ENCODE data around the gene SIGLEC11. TPM values are rescaled to one million over a fixed set of nuclear protein-coding genes. Genes with fewer than 3 reads are reported as not detected.

SIGLEC11 gene
- total and polyA plus RNA-seq, 2 donors (not counting 1 experiment from before 2014, with no cell fraction given), result 0.09 TPM; not detected in 1

DNA sequence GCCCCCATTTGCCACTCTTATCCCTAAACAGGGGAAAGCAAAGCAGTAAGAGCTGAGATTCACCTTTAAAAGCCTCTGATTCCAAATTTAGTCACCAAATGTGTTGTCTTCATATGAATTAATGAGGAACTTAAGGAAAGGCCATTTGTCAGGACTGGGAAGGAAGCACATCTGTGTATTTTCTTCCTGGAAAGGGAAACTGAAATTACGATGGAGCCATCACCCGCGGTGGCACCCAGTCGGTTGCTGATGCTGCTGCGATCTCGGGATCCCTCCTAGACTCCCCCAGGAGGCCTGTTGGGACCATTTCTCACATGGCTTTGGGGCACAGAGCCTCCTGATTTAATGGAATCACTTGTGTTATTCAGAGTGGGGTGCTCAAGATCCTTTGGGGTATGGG lies 56.8 kb downstream of the SIGLEC11 start:
- no peak overlapping the region for H3K27ac ChIP-seq (ENCODE audit: low read length in 2 of 2)
- peaks cover 0 to 16% (median 0%) of the 10 kb centered on the region in 3 donors for H3K9me3 ChIP-seq (ENCODE audit: control extremely low read depth in 1 of 3, control insufficient read depth in 2 of 3, insufficient read depth in 1 of 3, low read length in 2 of 3)
- Mint-ChIP-seq H3K27ac (no peak overlapping the region), H3K4me1 (peaks cover 46% of the 10 kb centered on the region), H3K4me3 (peak overlapping the region; percentile 32), H3K27me3 (no peaks in the 10 kb centered on the region), H3K9me3 (ENCODE audit: insufficient read depth) (peaks cover 3% of the 10 kb centered on the region)
- H3K36me3 ChIP-seq (replicated peaks in 1 of 2; ENCODE audit: control extremely low read depth in 1 of 2, control insufficient read depth in 1 of 2, extremely low read depth in 1 of 2, insufficient read depth in 2 of 2, low read length in 1 of 2), result peaks cover 0 to 13% of the 10 kb centered on the region in 2 experiments
- intact Hi-C loops (cut with micrococcal nuclease), result no loop called here
- H2AFZ ChIP-seq (ENCODE audit: insufficient read depth, low read depth, low read length, poor library complexity, severe bottlenecking), result no peak overlapping the region
- H3K9ac ChIP-seq (ENCODE audit: low read length), result no peak overlapping the region
- H3K79me2 ChIP-seq (ENCODE audit: control insufficient read depth, insufficient read depth, low read length), result peaks cover 24% of the 10 kb centered on the region
- no peak for TF ChIP-seq EZH2 (IDR thresholded peaks at IDR 0.05; ENCODE audit: borderline replicate concordance, insufficient read depth, low read depth, low read length, poor library complexity, severe bottlenecking)
- TF ChIP-seq, protein P1, sequence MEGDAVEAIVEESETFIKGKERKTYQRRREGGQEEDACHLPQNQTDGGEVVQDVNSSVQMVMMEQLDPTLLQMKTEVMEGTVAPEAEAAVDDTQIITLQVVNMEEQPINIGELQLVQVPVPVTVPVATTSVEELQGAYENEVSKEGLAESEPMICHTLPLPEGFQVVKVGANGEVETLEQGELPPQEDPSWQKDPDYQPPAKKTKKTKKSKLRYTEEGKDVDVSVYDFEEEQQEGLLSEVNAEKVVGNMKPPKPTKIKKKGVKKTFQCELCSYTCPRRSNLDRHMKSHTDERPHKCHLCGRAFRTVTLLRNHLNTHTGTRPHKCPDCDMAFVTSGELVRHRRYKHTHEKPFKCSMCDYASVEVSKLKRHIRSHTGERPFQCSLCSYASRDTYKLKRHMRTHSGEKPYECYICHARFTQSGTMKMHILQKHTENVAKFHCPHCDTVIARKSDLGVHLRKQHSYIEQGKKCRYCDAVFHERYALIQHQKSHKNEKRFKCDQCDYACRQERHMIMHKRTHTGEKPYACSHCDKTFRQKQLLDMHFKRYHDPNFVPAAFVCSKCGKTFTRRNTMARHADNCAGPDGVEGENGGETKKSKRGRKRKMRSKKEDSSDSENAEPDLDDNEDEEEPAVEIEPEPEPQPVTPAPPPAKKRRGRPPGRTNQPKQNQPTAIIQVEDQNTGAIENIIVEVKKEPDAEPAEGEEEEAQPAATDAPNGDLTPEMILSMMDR (IDR thresholded peaks at IDR 0.05), result no peak
- DNase-seq (no peak), ATAC-seq (ENCODE audit: low read depth) (no peak)
- H3K4me1 ChIP-seq (ENCODE audit: control insufficient read depth in 2 of 2, insufficient read depth in 2 of 2, low read length in 2 of 2), result peaks cover 30 to 41% of the 10 kb centered on the region in 2 donors
- WGBS (ENCODE audit: insufficient coverage), result 0% methylated on average over 3 of the region's 6 CpGs
- ChIA-PET CTCF (interaction anchor here (1.4 kb wide), 1 partner anchor 13 kb away, joined by 6 read pairs; no protein-coding TSS in a partner anchor), POLR2A (no interaction called here)
- H3K27me3 ChIP-seq (replicated peaks in 1 of 4; ENCODE audit: control extremely low read depth in 1 of 4, control insufficient read depth in 3 of 4, insufficient read depth in 4 of 4, low read length in 3 of 4), result no peaks in the 10 kb centered on the region
- peak overlapping the region; percentile 42 for H3K4me2 ChIP-seq (replicated peaks; ENCODE audit: low read depth, low read length, poor library complexity, severe bottlenecking)
- no peak overlapping the region for H3K4me3 ChIP-seq (ENCODE audit: control extremely low read depth in 1 of 5, extremely low read depth in 1 of 5, insufficient read depth in 1 of 5, low read depth in 2 of 5, low read length in 4 of 5)
- H4K20me1 ChIP-seq (ENCODE audit: control insufficient read depth, insufficient read depth, low read length, poor library complexity, severe bottlenecking), result peaks cover 30% of the 10 kb centered on the region

Other genes starting within 250 kb of the SIGLEC11 start
- 0.15 and 0.56 TPM in 2 replicates for gene TSKS, start 197.9 kb downstream of the SIGLEC11 start, total RNA-seq
- 0.18 and 1.4 TPM in 2 replicates for gene TSKS, start 197.9 kb downstream of the SIGLEC11 start, polyA plus RNA-seq
- gene AP2A1, start 194.2 kb downstream of the SIGLEC11 start, total RNA-seq, result 56.9 and 62.4 TPM in 2 replicates
- 48.4 and 49.2 TPM in 2 replicates for gene AP2A1, start 194.2 kb downstream of the SIGLEC11 start, polyA plus RNA-seq
- 31.5 and 36.7 TPM in 2 replicates for gene FUZ, start 147.9 kb downstream of the SIGLEC11 start, total RNA-seq
- 30.2 and 31.7 TPM in 2 replicates for gene FUZ, start 147.9 kb downstream of the SIGLEC11 start, polyA plus RNA-seq
- gene MED25, start 142.9 kb downstream of the SIGLEC11 start, total RNA-seq, result 123 and 126 TPM in 2 replicates
- gene MED25, start 142.9 kb downstream of the SIGLEC11 start, polyA plus RNA-seq, result 83.0 and 93.0 TPM in 2 replicates
- 225 and 230 TPM in 2 replicates for gene PTOV1, start 110.0 kb downstream of the SIGLEC11 start, total RNA-seq
- gene PTOV1, start 110.0 kb downstream of the SIGLEC11 start, polyA plus RNA-seq, result 144 and 171 TPM in 2 replicates
- 273 and 274 TPM in 2 replicates for gene PNKP, start 93.6 kb downstream of the SIGLEC11 start, total RNA-seq
- 173 and 179 TPM in 2 replicates for gene PNKP, start 93.6 kb downstream of the SIGLEC11 start, polyA plus RNA-seq
- gene AKT1S1, start 83.8 kb downstream of the SIGLEC11 start, total RNA-seq, result 23.0 and 25.2 TPM in 2 replicates
- gene AKT1S1, start 83.8 kb downstream of the SIGLEC11 start, polyA plus RNA-seq, result 15.9 and 16.6 TPM in 2 replicates
- 94.3 and 98.7 TPM in 2 replicates for gene TBC1D17, start 83.5 kb downstream of the SIGLEC11 start, total RNA-seq
- gene TBC1D17, start 83.5 kb downstream of the SIGLEC11 start, polyA plus RNA-seq, result 85.7 and 89.0 TPM in 2 replicates
- gene IL4I1, start 64.3 kb downstream of the SIGLEC11 start, total RNA-seq, result 3.1 and 3.9 TPM in 2 replicates
- gene IL4I1, start 64.3 kb downstream of the SIGLEC11 start, polyA plus RNA-seq, result 0.48 and 0.71 TPM in 2 replicates
- 37.6 and 38.5 TPM in 2 replicates for gene ATF5, start 32.0 kb downstream of the SIGLEC11 start, total RNA-seq
- gene ATF5, start 32.0 kb downstream of the SIGLEC11 start, polyA plus RNA-seq, result 9.0 and 16.0 TPM in 2 replicates
- gene NUP62, start 31.7 kb downstream of the SIGLEC11 start, total RNA-seq, result 75.7 and 81.7 TPM in 2 replicates
- gene NUP62, start 31.7 kb downstream of the SIGLEC11 start, polyA plus RNA-seq, result 14.9 and 25.2 TPM in 2 replicates
- 112 and 123 TPM in 2 replicates for gene VRK3, start 64.2 kb upstream of the SIGLEC11 start, total RNA-seq
- 44.1 and 58.5 TPM in 2 replicates for gene VRK3, start 64.2 kb upstream of the SIGLEC11 start, polyA plus RNA-seq
- gene ZNF473, start 64.8 kb upstream of the SIGLEC11 start, total RNA-seq, result 9.8 and 13.8 TPM in 2 replicates
- gene ZNF473, start 64.8 kb upstream of the SIGLEC11 start, polyA plus RNA-seq, result 5.1 and 5.5 TPM in 2 replicates
- not detected in 2 replicates for gene IZUMO2, start 202.1 kb upstream of the SIGLEC11 start, total RNA-seq
- not detected in 2 replicates for gene IZUMO2, start 202.1 kb upstream of the SIGLEC11 start, polyA plus RNA-seq
- not detected in 2 replicates for gene MYH14, start 242.4 kb upstream of the SIGLEC11 start, total RNA-seq
- gene MYH14, start 242.4 kb upstream of the SIGLEC11 start, polyA plus RNA-seq, result not detected in 2 replicates